HUDEP-2 (cell line): ENCODE data around the gene LZIC.
A peak's percentile ranks its signal among the peaks of the same experiment; 100 is the strongest.
"Not testable (repeated sequence)": the region's sequence is repeated elsewhere in the genome, so short reads cannot be mapped to it uniquely, and the experiment has no call there.

Source experiments
- DNase-seq, 76 experiments: peaks; one replicate each; lab custom pipeline; 2025; ENCODE audit not compliant: unreplicated experiment in 76 of 76; lab: John Stamatoyannopoulos, UW

Gene LZIC

DNA sequence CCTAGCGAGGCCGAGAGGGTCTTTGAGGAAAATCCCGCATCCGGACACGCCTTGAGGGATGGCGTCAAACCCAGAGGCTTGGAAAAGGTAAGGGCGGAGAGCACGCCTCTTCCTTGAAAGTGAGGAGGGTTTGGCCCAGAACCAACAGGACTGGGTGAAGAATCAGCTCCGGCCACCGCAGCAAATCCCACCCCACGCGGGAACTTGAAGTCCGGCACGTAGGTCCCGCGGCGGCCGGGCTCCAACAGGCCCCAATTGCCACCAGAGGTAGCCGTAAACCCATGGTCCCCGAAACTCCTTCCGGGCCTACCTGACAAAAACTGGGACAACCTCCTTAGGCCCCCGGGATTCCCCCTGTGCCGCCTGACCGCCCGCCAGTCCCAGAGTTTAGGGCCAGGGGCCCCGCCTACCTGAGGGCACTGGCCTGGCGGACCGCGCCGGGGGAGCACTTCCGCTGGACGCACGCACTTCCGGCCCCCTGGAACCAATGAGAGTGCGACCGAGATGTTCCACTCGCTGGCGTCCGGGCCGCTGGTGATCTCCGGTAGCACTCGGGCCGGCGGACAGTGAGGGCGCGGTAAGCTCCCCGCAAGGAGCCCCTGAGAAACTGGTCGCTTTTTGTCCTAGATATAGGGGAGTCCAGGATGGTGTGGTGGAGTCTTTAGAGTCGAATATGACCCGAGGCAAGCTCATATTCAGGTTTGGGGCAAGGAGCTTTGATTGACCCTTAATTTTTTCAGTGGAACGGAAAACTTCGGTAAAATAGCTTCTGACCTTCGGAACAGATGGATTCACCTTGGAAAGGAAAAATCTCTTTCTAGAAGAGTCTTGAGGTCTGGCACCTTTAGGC is at the start of gene LZIC, which contains the start of gene NMNAT1:
Gene LZIC (minus strand): TSS at position 453 of the 850 bp plus-strand sequence. CDS start 6,772 bp downstream, outside the sequence.
Gene NMNAT1 (plus strand): TSS at position 537 of the 850 bp plus-strand sequence. CDS start 28,599 bp downstream, outside the sequence.
- DNase-seq = peak in 75 of 76 experiments; percentile 18 to 92 (median 83)

DNA sequence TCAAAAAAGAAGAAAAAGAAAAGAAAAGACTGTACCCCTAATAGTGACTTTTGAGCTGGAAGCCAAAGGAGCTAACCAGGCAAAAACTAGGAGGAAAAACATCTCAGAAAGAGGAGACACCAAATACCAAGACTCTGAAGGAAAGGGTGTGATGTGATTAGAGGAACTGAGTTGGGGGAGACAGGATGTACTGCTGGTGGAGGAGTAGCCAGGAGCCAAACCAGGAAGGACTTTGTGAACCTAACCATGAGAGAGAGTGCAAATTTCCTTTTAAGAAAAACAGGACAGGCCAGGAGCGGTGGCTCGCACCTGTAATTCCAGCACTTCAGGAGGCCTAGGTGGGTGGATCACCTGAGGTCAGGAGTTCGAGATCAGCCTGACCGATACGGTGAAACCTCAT is 49.7 kb upstream of the LZIC start:
- no peak for DNase-seq

DNA sequence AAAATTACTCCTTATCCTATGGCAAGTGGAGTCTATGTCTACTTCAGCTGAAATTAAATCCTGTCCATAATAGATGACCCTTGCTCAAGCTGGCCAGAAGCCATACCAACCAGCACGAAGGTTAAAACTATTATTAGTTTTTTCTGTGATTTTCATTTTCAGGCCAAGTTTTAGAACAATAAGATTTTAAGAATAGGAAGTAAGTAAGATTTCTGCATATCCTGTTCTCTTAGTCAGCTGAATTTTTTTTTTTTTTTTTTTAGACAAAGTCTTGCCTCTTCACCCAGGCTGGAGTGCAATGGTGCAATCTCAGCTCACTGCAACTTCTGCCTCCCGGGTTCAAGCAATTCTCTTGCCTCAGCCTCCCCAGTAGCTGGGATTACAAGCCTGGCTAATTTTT is 47.8 kb upstream of the LZIC start:
- DNase-seq = no peak

DNA sequence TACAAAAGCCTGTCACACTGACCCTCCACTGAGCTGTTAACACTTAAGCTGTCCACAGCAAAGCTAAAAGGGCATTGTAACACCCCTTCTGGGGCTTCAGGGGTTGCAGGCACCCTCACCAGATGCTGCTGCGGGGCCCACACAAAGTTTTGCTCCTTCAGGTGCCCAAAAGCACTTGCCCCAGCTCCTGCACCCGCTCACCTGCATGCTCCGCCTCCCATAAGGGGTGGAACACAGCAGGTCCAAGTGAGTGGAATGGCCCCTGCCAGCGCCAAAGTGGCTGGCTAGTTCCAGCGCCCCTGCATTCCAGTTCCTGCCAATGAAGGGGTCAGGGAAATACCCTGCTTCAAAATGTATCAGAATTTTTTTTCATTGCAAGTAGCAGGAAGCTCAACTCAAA is 46.6 kb upstream of the LZIC start:
- DNase-seq = no peak

DNA sequence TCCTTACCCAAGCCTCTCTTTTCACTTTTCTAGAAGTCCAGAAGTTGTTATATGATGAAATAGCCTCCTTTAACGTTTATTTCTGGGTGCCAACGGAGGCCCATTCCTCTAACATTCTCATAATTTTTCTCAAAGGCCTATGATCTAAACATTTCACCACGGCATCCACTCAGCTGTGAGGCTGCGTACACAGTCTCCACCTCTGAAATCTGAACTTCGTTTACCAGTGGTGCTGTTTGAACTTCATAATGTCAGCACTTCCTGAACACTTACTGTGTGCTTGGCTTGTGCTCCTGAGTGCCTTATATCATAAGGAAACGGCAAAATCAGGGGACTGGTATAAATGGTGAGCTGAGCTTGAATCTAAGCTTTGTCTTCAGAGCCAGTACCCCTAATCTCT is 41.8 kb upstream of the LZIC start:
- no peak for DNase-seq

DNA sequence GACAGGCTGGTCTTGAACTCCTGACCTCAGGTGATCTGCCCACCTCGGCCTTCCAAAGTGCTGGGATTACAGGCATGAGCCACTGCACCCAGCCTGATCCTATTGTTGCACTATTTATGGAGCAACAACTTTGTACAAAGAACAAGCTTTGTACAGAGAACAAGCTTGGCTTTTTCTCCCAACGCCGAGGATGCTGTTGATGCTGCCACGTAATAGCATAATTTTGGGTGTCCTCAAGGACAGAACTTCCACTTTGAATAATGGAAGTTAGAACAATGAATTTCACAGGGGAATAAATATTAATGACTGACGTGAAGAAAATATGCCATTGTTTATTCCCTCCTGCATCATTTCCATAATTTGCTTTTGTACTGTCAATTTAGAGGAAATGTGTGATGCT is 41.1 kb upstream of the LZIC start:
- DNase-seq = no peak

DNA sequence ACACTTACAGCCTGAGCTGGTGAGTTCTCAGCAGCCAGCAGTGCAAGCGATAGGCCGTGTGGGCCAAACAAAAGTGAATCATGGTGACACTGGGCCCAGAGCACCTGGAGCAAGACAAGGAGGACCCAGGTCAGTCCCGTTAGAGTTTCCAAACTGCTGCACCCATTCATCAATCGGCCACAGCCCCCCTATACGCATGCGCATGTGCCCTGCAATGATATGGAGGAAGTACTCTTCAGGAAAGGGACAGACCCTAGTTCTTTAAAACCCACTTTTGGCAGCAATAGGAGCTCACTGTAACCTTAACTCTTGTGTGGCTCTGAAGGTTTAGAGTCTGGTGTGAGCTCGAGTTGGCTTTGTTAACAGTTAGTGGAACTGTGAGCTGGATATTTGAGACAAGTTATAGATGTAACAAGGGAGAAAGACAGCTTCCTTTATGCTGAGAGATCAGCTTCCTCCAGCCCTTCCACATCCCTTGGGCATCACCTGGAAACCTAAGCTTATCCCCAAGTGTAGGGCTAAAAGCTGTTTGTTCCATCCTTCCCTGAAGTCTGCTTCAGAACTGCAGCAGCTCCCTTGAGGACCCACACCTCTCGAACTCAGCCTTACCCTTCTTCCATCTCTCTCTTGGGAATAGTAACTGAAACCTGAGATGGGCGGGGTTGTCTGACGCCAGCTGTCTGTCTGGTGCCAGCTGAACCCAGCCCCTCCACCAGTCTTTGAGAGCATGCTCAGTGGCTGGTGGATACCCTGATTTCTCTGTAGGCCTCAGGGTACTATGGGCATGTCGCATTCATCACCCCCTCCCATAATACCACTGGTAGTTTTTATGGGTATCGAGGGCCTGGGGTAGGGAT is 17.7 kb upstream of the LZIC start:
- no peak for DNase-seq

DNA sequence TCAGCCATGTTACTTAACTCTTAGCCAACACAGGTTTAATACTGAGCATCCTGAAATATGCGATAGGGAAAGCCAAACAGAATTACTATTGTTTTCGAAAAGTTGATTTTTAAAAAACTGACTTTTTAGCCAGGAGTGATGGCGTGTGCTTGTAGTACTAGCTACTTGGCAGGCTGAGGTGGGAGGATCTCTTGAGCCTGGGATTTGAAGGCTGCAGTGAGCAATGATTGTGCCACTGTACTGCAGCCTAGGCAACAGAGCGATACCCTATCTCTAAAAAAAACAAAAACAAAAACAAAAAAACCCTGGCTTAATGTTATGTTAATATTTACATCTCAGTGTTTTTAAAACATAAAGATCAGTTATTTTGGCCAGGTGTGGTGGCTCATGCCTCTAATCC is 16.8 kb upstream of the LZIC start:
- DNase-seq = no peak

DNA sequence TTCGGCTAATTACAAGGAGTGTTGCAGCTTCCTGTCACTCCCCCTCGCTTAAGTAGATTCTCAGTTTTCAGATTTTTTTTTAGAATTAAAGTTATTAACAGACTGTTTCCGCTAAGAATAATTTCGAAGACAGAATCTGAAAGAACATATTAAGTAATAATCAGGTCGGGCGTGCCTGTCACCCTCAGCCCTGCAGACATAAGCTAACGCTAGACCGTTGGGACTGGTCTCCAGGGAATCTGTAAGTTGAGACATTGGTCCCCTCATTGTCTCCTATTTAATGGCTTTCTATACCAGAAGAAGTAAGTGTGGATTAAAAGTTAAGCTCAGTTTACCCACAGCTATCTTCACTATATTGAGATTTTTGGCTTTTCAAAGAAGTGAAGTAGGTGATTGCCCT is 14.5 kb upstream of the LZIC start:
- no peak for DNase-seq

DNA sequence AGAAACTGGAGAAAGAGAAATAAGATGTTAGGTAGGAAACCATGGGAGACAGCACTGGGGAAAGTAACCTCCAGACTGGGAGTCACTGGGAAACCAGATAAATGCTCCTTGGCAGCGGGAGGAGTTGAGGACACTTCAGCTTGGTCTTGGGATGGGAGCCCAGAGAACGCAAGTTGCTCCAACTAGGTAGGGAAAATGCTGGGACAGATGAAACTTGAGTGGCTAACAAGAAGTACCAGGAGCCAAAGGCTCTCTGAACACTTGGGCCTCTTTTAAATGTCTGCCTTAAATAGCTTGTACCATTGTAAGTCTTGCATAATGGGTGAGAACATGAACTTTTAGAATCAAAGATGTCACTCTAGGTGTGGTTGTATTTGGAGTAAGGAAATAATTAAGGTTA is 3.1 kb upstream of the LZIC start:
- no peak for DNase-seq

DNA sequence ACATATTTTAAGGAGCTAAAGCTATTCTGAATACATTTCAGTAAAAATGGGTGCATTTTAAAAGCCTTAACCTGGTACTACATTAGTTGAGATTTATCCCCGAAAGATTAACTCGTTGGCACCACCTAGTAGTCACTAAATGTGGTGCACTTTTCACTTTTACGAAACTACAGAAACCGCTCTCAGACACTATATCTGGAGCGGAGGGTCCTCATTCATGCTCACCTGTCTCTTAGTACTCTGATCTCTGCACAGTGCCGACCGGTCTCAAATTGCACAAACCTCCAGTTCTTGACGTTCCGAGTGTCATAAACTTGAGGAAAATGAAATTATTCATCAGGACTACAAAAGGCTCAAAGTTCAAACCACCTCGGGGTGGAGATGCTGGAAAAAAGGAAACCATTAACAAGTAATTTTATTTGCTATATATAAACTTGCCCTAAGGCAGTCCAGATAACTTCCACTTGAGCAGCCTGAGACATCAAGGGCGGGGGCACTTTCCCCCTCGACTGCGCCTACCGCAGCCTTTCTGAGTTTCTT is 722 bp downstream of the LZIC start:
- peak in 24 of 76 experiments; percentile 1 to 40 (median 11) for DNase-seq

DNA sequence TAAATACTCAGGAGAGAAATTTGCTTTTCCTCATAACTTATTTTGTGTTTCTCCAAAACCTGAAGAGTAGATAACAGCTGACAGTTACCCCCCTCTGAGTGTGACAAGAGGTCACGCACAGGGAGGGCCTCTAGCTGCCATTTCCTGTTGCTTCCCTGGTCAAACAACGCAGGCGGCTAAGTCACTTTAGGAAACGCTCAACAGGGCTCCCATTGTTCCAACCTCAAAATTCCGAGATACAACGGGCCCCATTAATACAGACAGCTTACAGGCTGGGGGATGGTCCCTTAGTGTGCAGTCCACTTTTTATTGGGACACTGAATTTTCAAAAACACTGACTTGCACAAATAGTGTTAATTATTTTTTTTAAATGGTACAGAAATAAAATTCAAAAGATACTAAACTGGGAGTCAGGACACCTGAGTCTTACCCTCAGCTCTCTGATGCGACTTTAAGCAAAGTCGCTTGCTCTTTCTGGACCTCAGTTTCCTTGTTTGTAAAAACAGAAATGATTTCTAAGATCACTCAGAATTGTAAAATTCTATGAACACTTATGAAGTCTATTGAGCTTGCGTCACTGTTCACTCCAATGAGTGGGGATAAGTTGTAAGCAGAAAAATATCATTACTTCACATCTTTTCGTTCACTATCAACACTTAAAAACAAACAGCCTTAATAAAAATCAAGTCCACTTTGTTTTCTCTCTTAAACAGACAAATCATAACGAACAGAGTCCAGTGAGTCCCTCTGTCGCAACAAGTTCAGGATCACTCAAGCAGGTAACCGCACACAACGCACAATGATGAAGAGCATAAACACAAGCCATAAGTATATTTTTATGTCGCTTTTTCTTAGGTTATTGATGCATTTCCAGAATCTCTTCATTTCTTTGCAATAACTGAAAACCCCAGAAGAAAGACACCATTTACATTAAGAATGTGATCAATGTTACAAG is 13.5 kb downstream of the LZIC start:
- peak in 1 of 76 experiments; percentile 5 for DNase-seq

DNA sequence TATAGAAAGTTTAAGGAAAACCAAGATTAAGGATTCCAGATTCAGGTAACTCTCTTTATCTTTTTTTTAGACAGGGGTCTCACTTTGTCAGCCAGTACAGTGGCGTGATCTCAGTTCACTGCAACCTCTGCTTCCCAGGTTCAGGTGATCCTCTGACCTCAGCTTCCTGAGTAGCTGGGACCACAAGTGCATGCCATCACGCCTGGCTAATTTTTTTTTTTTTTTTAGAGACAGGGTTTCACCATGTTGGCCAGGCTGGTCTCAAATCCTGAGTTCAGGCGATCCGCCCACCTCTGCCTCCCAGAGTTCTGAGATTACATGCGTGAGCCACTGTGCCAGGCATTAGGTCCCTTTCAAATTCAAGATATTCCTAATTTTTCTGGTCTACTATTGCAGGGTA is 15.9 kb downstream of the LZIC start:
- DNase-seq = no peak

DNA sequence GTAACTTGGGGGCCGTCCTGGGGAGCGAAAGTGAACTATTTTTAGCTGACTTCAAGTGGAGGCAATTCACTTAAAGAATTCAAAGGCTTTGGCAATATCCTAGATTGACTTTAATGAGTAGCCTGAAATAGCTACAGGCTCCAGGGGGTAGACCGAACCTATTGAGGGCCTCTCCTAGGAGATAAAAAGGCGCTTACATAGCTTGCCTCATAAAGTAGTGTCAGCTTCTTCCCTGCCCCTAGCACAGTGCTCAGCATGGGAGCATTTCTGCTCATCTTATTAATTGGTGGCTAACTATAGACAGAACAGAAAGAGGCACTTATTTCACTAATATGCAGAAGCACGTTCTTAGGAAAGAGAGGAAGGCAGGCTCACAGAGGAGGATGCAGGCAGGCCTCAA is 20.8 kb downstream of the LZIC start:
- no peak for DNase-seq

DNA sequence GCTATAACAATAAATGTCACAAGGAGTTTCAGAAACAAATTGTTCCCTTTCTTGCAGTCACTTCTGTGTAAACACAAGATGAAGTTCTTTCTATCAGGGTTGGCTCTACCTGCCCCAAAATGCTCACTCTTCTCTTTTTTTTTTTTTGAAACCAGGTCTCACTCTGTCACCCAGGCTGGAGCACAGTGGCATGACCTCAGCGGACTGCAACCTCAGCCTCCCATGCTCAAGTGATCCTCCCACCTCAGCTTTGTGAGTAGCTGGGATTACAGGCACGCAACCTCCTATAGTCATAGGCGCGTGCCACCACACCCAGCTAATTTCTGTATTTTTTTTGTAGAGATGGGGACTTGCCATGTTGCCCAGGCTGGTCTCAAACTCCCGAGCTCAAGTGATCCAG is 22.6 kb downstream of the LZIC start:
- no peak for DNase-seq

DNA sequence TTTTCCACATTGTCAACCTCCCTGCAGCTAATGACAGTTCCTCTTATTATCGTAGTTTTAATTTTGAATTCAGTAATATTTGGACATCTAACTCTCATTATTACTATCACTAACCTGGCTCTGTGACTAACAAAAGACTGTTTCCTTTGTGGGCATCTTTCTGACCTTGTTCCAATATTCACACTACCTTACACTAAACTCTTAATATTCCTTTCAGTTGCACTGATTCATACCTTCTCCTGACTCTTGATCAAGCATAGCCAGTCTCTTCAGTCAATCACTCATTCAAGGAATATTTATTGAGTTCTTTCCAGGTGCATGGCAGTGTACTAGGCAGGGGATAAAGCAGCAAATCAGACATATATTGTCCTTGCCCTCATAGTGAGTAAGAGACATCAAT is 25.3 kb downstream of the LZIC start:
- DNase-seq = no peak

DNA sequence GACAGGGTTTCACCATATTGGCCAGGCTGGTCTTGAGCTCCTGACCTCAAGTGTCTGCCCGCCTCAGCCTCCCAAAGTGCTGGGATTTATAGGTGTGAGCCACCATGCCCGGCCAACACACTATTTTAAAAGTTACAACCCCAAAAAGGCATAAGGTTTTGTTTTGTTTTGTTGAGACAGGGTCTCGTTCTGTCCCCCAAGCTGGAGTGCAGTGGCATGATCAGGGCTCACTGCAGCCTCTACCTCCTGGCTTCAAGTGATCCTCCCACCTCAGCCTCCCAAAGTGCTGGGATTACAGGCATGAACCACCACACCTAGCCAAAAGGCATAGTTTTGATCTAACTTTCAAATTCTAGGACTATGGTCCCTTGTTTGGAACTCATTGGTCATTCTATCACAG is 25.7 kb downstream of the LZIC start:
- not testable (repeated sequence) for DNase-seq

DNA sequence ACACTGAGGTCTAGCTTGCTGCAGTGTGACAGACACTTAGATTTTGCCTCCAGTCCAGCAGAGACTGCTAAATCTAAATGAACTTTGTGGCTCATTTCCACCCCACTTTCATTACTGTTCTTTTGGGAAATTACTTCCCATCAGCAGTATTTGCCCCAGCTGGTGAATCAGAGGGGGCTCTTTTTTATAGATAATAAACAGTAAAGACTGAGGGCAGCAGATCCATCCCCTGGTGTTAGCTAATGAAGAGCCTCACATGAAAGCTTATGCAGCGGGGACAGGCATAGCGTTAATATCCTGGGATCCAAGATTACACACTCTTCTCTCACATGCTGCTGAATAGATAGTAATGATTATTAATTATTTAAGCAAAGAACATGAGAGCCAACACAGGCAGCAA is 26.7 kb downstream of the LZIC start:
- no peak for DNase-seq

DNA sequence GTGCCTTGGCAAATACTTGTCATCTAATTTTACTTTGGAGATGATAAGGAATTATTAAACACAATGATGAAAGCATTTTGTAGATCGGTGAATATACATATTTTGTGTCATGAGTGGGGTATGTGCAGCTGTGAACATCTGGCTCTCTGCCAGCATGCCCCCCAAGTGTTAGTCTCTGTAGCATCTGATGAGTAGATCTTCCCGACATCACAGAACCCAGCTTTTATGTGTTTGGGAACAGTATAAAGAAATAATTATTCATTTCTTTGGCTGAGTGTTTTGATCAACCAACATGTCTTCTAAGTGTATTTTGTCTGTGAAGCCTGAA is 28.6 kb downstream of the LZIC start:
- no peak for DNase-seq

DNA sequence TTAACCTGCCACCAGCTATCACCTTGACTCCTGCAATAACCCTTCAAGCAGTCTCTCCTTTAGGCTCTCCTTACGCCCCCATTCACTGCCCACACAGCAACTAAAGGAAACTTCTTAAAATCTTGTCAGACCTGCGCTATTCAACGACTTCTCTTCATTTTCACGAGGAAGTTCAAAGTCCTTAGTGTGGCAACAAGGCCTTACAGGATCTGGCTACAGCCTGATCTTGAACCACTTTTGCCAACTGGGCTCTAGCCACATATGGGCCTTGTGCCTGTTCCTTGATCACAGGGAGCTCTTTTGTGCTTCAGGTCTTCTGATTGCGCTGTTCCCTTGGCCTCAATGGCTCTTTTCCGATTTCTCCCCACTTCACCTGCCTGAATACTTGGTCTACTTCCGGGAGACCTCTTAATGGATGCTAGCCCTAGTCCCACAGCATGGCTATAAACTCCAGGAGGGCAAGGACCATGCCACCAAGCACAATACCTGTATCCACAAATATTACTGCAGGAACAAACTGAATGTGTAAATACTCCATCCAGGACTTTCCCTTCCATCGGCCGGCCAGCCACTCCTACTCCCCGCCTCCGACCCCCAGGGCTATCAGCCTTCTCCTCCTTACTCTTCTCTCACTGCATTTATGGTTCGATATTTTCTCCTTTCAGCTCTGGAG is 30.8 kb downstream of the LZIC start:
- DNase-seq = no peak
